Heart left ventricle (tissue), 16 donors: ENCODE measurements around the gene BST2. TPM values are rescaled to one million over a fixed set of nuclear protein-coding genes. Genes with fewer than 3 reads are reported as not detected.

Experiments used
- ATAC-seq, 4 donors: fragments of 200-7000 bp; cut with Tn5 transposase; one replicate each; pipeline ENCODE4 v1.9.1; 2020 to 2022; ENCODE audit warnings: moderate library complexity in 4 of 4, mild to moderate bottlenecking in 3 of 4, moderate number of reproducible peaks in 1 of 4
- DNase-seq, 5 donors: peaks; one replicate each; pipeline ENCODE4 v3.0.0-alpha.2; 2020
- H3K27ac ChIP-seq, 12 donors: fragments of 200-600 bp; sonication (generic) in 4 of 12; one replicate each; pipeline versions ENCODE4 v1.5.0 to v1.8.0; 2016 to 2022; ENCODE audit warnings: mild to moderate bottlenecking in 2 of 12
- H3K27me3 ChIP-seq, 9 donors: fragments of 200-600 bp; sonication (generic) in 2 of 9; one replicate each; pipeline versions ENCODE4 v1.5.1 to v1.8.0; 2016 to 2022; ENCODE audit warnings: mild to moderate bottlenecking in 3 of 9
- H3K36me3 ChIP-seq, 9 donors: fragments of 200-600 bp; sonication (generic) in 2 of 9; one replicate each; pipeline versions ENCODE4 v1.5.0 to v1.8.0; 2018 to 2022; ENCODE audit warnings: mild to moderate bottlenecking in 2 of 9
- H3K4me1 ChIP-seq, 12 donors: fragments of 200-600 bp; sonication (generic) in 4 of 12; one replicate each; pipeline versions ENCODE4 v1.5.0 to v1.8.0; 2016 to 2022; ENCODE audit warnings: mild to moderate bottlenecking in 3 of 12
- H3K4me3 ChIP-seq, 12 donors: fragments of 200-600 bp; sonication (generic) in 4 of 12; one replicate each; pipeline versions ENCODE4 v1.5.0 to v1.8.0; 2017 to 2022; ENCODE audit warnings: mild to moderate bottlenecking in 9 of 12, moderate library complexity in 4 of 12
- H3K9me3 ChIP-seq, 12 donors: fragments of 200-600 bp; sonication (generic) in 4 of 12; one replicate each; pipeline versions ENCODE4 v1.5.0 to v1.8.0; 2016 to 2022; ENCODE audit warnings: mild to moderate bottlenecking in 1 of 12
- POLR2A ChIP-seq, 2 donors: fragments of 450-650 bp; IDR thresholded peaks; one replicate each; pipeline ENCODE4 v1.6.1; 2017; ENCODE audit warnings: antibody characterized with exemption in 2 of 2, mild to moderate bottlenecking in 2 of 2, moderate library complexity in 2 of 2
- WGBS, 4 donors: extraction: QIAGEN DNeasy Blood & Tissue Kit in 2 of 4; methylation state at CpG; one replicate each; pipeline versions ENCODE4 v1.1.5 to v1.1.7; 2013 to 2018; 5-methylcytosine and 5-hydroxymethylcytosine counted together
- intact Hi-C, 10 donors: fragments of 100-400 bp; cut with DNase I; formaldehyde crosslinking; loops; one replicate each; pipeline versions ENCODE4 v1.11.1 to v1.14.2; 2022
- polyA plus RNA-seq, 2 donors: library from polyadenylated mRNA; stranded (reverse); fragments of 200-250 nt; gene quantifications; one replicate each; pipeline ENCODE4 v1.2.3, GENCODE V29; 2013
- total RNA-seq, 9 donors: library from RNA; depleted of rRNA in 2 of 9; stranded (reverse); fragments of >200 nt in 2 of 9; fragmentation: NEBNext Ultra II Directional in 3 of 9; extraction: Animal tissue kit (Norgen Biotek cat#: 25700) in 3 of 9; gene quantifications; one replicate each; pipeline versions ENCODE4 v1.1.0 to v1.2.4, GENCODE V29; 2016 to 2023
- TF ChIP-seq, protein P1 (sequence below), 12 donors: fragments of 200-600 bp; sonication (generic) in 4 of 12; IDR thresholded peaks; one replicate each; pipeline versions ENCODE4 v1.5.0 to v1.8.0; 2018 to 2022; ENCODE audit warnings: antibody characterized with exemption in 12 of 12, mild to moderate bottlenecking in 5 of 12
- donor health status: ischemic (EF 13 %, LVEDD 7.1; RV severe dilation, severe dysfunction).
- donor health status: healthy with polysubstance abuse.
- donor health status: DM: no; HTN: yes; CAD: no.
- donor health status: DM: no; HTN: no; CAD: no.
- donor health status: ischemic (EF 25% LVEDD 6.9; RV normal size, moderate dysfunction).
- donor health status: ischemic (EF 25% LVEDD 5.7; RV mildly dilated, moderate dysfunction).
- donor health status: healthy.
- donor health status: DM: yes; HTN: yes; CAD: no.
- donor health status: ischemic (EF 35%, LVEDD 5.7; RV mildly dilated, moderate dysfunction).
- donor health status: nonischemic (EF 11% LVEDD 7.7; RV severe dilation, severe dysfunction).
- donor health status: DM: yes; HTN: yes; CAD: no.
- donor health status: PGD.
- donor health status: ischemic (EF 29% LVEDD 5.4; RV normal size, mild dysfunction).
- donor health status: nonischemic (EF 23%, LVEDD 6.1; RV moderate dilation, normal function).

The BST2 gene
- total and polyA plus RNA-seq, 11 donors, result 28.6 to 116 (median 49.4) TPM

DNA sequence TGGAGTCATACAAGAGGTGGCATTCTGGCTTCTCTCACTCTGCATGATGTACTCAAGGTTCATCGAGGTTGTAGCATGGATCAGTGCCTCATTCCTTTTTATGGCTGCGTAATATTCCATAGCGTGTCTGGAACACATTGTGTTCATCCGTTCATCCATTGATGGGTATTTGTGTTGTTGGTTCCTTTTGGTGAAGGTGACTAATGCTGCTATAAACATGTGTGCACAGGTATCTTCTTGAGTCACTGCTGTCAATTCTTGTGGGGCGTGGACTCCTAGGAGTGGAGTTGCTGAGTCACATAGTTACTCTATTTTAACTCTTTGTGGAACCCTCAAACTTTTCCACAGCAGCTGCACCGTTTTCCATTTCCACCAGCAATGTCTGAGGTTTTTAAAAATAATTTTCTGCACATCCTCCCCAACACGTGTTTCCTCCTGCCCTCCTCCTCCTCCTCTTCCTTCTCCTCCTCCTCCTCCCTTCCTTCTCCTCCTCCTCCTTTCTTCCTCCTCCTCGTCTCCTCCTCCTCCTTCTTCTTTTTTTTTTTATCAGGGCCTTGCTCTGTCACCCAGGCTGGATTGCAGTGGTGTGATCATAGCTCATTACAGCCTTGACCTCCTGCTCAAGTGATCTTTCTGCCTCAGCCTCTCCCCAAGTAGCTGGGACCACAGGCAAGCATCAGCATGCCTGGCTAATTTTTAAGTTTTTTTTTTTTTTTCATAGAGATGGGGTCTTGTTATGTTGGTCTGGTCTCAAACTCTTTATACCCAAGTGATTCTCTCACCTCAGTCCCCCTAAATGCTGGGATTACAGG is 45.0 kb upstream of the BST2 start:
- Histone ChIP-seq H3K27me3 (peaks cover 12 to 32% (median 18%) of the 10 kb centered on the region in 9 donors), H3K9me3 (no peaks in the 10 kb centered on the region), H3K4me1 (peaks cover 0 to 26% (median 7%) of the 10 kb centered on the region in 12 donors), H3K27ac (no peak overlapping the region), H3K4me3 (no peak overlapping the region), H3K36me3 (no peaks in the 10 kb centered on the region)
- DNase-seq (no peak), ATAC-seq (no peak)
- 60 to 64% (median 62%) methylated on average over 8 of the region's 8 CpGs for WGBS, 4 donors
- TF ChIP-seq, protein P1, sequence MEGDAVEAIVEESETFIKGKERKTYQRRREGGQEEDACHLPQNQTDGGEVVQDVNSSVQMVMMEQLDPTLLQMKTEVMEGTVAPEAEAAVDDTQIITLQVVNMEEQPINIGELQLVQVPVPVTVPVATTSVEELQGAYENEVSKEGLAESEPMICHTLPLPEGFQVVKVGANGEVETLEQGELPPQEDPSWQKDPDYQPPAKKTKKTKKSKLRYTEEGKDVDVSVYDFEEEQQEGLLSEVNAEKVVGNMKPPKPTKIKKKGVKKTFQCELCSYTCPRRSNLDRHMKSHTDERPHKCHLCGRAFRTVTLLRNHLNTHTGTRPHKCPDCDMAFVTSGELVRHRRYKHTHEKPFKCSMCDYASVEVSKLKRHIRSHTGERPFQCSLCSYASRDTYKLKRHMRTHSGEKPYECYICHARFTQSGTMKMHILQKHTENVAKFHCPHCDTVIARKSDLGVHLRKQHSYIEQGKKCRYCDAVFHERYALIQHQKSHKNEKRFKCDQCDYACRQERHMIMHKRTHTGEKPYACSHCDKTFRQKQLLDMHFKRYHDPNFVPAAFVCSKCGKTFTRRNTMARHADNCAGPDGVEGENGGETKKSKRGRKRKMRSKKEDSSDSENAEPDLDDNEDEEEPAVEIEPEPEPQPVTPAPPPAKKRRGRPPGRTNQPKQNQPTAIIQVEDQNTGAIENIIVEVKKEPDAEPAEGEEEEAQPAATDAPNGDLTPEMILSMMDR (IDR thresholded peaks at IDR 0.05), result no peak
- TF ChIP-seq POLR2A (IDR thresholded peaks at IDR 0.05), result no peak
- intact Hi-C loops, result loop anchor here in 7 of 10 donors (5.0 to 10.0 kb wide), 8 partner anchors 122 to 407 kb away; partner anchors contain the start of gene RPL18A (in 2 of the 7)

DNA sequence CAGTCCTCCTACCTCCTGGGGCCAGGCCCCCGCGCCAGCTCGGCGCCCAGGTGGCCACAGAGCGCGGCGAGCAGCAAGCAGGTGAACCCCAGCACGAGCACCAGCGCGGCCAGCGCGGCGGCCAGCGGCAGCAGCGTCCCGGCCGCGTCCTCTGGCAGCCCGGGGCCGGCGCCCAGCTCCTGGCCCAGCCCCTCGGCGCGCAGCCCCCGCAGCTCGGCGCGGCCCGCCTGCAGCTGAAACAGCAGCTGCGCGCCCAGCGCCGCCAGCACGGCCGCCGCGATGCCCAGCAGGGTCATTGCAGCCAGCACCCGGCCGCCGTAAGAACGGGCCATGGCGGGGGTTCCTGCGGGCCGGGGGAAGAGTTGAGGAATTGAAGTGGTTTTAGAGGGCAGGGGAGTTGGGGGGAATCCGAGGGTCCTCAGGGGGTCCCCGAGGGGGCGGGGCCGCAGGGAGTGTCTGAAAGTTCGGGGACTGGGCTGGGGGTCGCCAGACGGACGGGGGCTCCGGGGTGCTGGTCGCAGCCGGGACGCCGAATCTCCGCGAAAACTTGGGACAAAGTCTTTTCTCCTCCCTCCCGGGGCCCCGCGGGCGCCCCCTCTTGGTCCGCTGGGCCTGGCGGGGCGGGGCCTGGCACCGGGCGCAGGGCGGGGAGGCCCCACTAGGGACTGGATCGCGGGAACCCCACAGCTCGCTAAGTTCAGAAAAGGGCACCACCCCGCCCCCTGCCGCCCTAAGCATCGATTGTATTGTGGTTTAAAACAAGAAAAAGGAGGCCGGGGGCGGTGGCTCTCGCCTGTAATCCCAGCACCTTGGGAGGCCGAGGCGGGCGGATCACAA is 42.9 kb upstream of the BST2 start, which contains the start of gene TMEM221:
Gene TMEM221 (minus strand): TSS at position 538 of the 837 bp plus-strand sequence. CDS start 206 bp downstream, at position 332.
- H3K4me1 ChIP-seq, result peaks cover 0 to 13% (median 7%) of the 10 kb centered on the region in 12 donors
- H3K27me3 ChIP-seq, result peaks cover 0 to 14% (median 0%) of the 10 kb centered on the region in 9 donors
- intact Hi-C loops, result loop anchor here in 3 of 10 donors (10.0 kb wide), 2 partner anchors 336 to 406 kb away; partner anchors contain the start of gene RPL18A (in 2 of the 3)
- peak within 1 kb of the TSS in 1 of 12 donors; percentile 25 for H3K27ac ChIP-seq
- H3K36me3 ChIP-seq, result no peaks in the 10 kb centered on the region
- DNase-seq, result peak; percentile 35 to 77 (median 53)
- peak within 1 kb of the TSS; percentile 22 to 61 (median 53) for H3K4me3 ChIP-seq
- ATAC-seq, result peak in 3 of 4 donors; percentile 66 to 80 (median 66)
- 1 to 5% (median 3%) methylated on average over 30 to 81 of the region's 81 CpGs for WGBS, 4 donors
- TF ChIP-seq, protein P1 (IDR thresholded peaks at IDR 0.05), result peak; percentile 29 to 74 (median 58)
- no peak for TF ChIP-seq POLR2A (IDR thresholded peaks at IDR 0.05)
- no peaks in the 10 kb centered on the region for H3K9me3 ChIP-seq

DNA sequence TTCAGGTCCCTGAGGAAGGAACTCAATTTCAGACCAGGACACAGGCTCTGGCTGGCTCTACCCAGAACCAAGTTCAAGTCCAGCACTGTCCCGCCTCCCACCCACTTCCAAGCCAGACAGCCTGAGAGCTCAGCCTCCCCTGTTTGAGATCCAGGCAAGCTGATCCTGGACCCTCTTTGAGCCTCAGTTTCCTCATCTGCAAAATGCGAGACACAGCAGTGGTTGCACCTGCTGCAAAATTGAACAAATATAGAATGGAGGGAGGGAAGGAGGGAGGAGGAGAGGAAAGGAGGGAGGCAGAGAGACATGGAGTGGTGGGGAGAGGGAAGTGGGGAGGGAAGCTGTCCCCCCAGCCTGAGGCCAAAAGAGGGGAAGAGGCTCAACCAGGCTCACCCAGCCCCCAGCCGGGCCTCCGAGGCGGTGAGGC is 42.3 kb upstream of the BST2 start:
- Histone ChIP-seq H3K4me1 (peaks cover 0 to 13% (median 6%) of the 10 kb centered on the region in 12 donors), H3K27me3 (peaks cover 0 to 14% (median 0%) of the 10 kb centered on the region in 9 donors), H3K36me3 (no peaks in the 10 kb centered on the region), H3K27ac (no peak overlapping the region), H3K9me3 (no peaks in the 10 kb centered on the region), H3K4me3 (peak overlapping the region in 8 of 12 donors; percentile 50 to 61 (median 55))
- peak in 1 of 5 donors; percentile 20 for DNase-seq
- intact Hi-C loops, result loop anchor here in 3 of 10 donors (10.0 kb wide), 2 partner anchors 337 to 407 kb away; partner anchors contain the start of gene RPL18A (in 2 of the 3)
- no peak for ATAC-seq
- TF ChIP-seq, protein P1 (IDR thresholded peaks at IDR 0.05), result no peak
- TF ChIP-seq POLR2A (IDR thresholded peaks at IDR 0.05), result no peak
- WGBS, 4 donors, result 33 to 39% (median 38%) methylated on average over 5 of the region's 5 CpGs
